ENCODE measurements around the gene WFDC1.

GRCh38 chr16:84351630-84352029 lies 57.0 kb downstream of the WFDC1 start:
- TF ChIP-seq EZH2 (IDR thresholded peaks at IDR 0.05; ENCODE audit: low read depth, unreplicated experiment) (no peak), POLR2AphosphoS5 (IDR thresholded peaks at IDR 0.05; ENCODE audit: low read depth) (no peak), REST (IDR thresholded peaks at IDR 0.05; ENCODE audit: unreplicated experiment) (no peak), EZH2phosphoT487 (IDR thresholded peaks at IDR 0.05; ENCODE audit: unreplicated experiment) (no peak)
- TF ChIP-seq, protein P1, sequence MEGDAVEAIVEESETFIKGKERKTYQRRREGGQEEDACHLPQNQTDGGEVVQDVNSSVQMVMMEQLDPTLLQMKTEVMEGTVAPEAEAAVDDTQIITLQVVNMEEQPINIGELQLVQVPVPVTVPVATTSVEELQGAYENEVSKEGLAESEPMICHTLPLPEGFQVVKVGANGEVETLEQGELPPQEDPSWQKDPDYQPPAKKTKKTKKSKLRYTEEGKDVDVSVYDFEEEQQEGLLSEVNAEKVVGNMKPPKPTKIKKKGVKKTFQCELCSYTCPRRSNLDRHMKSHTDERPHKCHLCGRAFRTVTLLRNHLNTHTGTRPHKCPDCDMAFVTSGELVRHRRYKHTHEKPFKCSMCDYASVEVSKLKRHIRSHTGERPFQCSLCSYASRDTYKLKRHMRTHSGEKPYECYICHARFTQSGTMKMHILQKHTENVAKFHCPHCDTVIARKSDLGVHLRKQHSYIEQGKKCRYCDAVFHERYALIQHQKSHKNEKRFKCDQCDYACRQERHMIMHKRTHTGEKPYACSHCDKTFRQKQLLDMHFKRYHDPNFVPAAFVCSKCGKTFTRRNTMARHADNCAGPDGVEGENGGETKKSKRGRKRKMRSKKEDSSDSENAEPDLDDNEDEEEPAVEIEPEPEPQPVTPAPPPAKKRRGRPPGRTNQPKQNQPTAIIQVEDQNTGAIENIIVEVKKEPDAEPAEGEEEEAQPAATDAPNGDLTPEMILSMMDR (conservative IDR thresholded peaks at IDR 0.05; ENCODE audit: low read depth in 2 of 2): no peak
